ENCODE measurements around the gene TP53BP2.

The TP53BP2 gene

DNA sequence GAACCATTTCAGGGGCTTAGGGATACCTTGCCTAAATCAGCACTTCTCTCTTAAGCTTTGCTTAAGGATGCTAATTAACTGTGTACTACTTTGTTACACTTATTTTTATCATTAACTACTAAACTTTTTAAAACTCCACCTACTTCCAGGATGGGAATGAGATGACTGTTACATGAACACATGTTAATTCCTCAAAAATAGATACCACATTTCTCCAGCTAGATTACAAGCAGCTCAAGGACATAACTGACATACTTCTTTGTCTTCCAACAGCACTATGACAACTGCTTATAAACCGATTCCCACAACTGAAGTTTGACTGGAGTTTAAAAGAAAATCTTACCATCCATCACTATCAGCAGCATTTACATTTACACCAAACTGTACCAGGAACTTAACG is 53.7 kb downstream of the TP53BP2 start:
- DNase-seq, result no peak

DNA sequence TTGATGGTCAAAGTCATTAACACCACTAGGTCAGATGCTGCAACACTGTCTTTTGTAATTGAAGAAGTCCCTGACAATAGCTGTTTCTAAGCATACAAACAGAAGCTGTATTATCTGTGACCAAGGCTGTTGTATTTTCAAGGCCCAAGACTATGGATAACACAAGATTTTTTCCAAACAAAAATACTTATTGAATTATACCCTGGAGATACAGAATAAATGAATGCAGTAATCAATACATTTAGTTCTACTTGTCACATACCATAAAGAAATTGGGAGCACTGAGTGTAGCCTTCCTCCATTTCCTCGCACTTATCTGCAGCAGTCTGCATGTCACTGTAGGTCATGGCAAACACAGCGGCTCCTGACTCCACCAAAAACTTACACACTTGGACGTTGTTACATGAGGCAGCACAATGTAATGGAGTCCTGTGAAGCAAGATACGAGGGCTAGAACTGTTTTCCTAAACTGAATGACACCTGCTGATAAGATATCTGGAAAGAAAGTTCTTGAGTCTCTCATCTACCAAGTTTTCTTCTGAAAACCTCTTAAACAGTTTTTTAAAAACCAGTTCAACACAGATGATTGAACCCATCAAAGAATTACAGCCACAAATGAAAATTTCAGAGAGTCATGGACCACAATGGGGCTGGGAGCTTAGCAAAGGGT is 56.9 kb downstream of the TP53BP2 start:
- DNase-seq, result no peak

DNA sequence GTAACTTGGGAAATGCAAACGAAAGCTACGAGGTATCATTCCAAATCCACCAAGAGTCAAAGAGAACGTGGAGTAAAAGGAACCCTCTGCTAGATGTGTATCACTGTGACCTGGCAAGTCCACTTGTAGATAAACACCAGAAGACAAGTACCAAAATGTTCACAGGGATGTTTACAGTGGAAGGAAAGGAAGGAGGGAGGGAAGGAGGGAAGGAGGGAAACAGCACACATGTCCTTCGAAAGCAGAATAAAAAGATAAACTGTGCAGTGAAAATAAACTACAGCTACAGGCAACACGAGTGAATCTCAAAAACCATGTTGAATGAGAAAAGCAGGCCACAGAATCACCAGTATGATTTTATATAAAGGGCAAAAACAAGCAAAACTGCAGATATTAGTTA is 59.9 kb downstream of the TP53BP2 start:
- DNase-seq, result no peak

DNA sequence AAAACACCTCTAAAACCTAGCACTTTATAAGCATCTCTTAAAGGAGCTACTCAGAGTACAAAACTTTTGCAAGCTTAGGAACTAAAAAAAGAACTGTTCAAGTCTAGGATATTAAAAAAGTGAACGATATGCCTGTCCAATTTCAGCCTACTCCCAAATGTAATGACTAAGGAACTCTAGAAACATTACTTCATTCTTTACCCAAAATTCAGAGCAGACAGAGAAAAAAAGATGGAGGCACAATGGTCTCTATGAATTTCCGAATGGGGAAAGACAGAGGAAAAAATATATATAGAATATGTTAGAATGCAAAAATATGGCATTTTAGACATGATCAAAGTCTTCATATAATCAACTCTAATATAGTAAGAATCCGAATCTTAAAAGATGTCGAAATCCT is 61.2 kb downstream of the TP53BP2 start:
- DNase-seq, result no peak

DNA sequence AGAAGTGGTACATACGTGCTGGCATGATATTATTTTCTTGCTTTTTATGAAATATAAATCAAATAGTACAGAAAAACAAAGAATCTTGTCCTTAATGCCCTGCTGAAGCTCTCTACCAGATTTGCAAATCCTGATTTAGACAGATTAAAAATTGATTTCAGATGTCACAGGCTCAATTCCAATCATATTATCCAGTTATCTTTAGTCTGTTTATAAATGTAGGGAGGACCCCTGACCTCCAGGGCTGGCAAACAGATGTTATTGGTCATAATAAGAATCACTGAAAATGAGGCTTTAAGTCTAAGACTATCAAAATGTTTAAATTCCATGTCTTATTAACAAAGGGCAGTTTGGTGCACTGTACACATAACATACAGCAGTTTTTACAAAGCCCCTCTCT is 62.1 kb downstream of the TP53BP2 start:
- DNase-seq, result no peak

DNA sequence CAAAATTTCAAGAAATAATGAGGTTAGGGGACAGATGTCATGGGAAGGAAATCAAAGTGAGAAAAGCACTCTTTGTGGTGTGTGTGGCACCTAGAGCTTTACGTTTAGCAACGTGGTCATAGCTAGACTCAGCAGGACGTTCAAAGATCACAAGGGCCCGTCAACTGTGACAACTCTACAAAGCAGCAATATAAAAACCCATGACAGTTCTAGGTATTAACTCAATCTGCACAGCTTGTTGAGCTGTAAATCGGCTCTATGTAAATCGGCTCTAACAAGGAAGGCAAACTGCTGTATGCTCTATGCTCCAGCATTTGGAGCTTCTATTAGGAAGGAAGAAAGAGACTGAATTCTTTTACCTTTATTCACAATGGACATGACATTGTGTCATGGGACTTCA is 64.8 kb downstream of the TP53BP2 start:
- DNase-seq, result no peak

DNA sequence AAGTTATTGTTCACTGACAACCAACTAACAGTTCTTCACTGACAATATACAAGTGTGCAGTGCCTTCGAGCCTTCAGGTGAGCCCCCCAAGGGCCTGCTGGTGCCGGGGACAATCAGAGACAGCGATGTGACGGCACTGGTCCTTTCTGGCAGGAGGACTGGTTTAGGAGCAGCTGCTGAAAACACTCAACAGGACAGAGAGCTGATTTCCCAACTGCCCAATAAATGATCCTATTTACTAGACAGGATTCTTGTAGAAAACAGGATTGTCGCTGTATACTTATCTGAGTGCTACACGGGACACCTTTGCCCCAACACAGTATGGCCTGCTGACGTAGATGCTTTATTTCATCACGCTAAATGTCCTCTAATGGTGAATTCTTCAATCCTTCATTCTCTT is 65.4 kb downstream of the TP53BP2 start:
- no peak for DNase-seq

DNA sequence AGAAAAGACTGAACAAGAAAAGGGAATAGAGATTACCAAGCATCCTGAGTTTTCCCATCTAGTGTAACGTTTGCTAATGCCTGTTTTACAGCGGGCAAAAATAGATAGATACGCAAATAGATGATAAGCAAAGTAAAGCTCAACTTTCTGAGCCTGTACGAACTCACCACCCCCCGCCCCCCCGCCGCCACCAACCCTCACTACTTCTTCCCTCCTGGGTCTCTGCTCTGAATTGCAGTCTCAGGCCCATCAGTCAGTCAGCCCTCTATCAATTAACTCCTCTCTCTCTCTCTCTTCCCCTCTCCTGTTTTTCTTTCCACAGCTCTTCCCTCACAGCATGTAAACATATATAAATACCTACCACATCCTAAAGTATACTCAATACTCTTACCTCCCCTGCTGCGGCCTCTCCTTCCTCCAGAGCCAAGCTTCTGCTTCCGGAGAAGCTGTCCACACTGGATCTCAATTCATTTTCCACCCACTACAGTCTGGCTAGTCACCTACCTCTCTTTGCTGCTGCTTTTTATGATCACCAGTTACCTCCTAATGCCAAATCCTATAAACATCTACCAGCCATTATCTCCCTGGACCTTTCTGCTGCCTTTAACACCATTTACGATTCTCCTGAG is 68.8 kb downstream of the TP53BP2 start:
- no peak for DNase-seq

DNA sequence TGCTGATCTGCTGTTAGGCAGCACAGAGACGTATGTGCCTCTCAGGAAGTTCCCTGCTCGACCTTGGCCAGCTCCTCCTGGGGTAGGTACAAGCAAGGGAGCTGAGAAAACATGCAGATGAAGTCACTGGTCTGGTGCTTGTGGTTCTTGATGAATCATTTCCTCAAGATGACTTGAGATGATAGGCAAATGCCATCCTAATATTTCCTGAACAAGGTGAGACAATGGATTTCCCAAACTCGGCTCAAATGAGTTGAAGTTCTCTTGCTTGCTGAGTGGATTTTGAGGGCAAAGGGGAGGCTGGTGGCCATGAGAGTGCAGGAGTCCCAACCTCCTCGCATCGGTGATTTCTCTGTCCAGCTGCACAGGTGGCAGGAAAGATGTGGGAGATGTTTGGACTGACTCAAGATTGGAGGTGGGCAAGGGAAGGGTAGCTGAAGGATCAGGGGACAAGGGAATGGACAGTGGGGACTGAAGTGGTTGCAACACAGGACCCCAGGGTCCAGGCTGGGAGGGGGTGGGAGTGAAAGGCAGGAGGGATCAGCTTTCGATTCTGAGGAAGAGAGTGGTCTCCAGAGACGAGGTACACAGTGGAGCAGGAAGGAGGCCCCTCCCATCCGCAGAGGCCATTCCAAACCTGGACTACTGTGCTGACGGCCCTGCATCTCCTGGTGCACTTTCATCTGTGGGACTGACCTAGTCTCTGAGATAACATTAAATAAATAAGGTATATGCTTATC is 69.5 kb downstream of the TP53BP2 start:
- DNase-seq, result no peak

DNA sequence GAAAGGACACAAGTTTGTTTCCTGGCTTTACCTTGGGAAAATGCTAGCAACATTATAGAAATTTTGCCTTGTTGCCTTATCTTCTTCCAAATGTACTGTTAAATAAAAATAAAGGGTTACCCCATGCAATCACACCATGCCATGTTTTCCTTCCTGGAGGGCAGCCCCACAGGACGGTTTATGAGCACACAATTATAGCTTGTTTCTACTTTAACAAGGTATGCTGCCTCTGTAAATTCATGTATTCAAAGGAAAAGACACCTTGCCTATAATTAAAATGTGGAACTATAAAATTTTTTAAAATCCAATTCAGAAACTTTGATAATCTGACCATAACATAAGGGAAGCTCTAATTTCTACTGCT is 70.1 kb downstream of the TP53BP2 start:
- DNase-seq, result no peak

DNA sequence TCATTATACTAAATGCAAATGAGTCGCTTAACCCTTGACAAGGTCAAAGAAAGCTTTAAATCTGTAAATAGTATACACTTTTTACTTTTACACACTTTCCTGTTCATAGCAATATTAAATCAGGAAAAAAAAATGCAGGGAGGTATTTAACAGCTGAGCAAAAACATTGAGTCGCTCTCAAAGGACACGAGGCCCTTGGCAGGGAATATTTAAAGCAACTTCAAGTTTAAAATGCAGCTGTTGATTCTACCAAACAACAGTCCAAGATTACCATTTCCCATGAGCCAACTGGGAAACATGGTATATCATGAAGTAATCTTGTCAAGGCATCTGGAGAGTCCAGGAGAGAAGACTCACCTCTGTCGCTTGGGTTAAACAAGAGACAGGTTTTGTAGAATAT is 70.7 kb downstream of the TP53BP2 start:
- no peak for DNase-seq

DNA sequence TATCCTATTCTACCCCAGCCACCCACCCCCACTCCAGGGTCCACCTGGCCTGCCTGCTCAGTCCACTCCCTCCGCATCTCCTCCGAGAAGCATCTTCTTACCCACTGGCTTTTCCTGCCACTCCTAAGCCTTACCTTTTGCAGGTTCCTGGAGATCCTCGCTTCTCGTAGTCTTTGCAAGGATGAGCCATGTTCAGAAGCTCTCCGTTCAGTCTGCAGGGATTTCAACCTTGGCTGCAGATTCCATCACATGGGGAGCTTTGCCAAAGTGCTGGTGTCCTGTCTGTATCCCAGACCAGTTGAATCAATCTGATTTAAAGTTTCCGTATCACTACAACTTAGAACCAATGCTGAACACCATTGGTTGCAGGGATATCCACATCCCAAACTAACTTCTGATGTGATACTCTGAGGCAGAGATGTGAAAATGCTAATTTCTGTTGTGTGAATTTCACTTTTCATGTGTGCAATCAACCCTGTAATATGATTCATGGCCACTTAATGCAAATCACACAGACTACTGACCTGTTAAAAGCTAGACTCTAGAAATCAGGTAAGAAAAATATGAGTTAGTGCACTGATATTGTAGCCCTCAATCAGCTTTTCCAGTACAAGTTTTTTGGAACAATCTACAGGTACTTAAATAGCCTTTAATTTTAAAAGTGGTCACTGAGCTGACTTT is 71.5 kb downstream of the TP53BP2 start:
- DNase-seq, result no peak

DNA sequence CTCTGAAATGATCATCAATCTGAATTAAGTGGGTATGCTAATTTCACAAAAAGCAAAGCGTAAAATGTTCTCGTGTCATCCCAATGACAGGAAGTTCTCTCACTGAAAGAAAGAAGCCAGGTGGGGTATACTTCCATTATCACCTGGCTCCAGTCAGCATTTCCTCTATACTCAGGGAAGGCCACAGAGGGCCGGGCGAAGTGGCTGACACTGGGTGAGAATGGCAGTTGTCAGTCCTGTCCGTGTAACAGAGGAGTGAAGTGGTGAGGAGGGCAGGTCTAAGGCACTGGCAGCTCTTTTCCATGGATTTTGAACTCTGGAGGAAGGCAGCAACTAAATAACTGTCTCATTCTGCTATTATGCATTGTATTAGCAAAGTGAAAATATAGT is 73.0 kb downstream of the TP53BP2 start:
- DNase-seq, result no peak

DNA sequence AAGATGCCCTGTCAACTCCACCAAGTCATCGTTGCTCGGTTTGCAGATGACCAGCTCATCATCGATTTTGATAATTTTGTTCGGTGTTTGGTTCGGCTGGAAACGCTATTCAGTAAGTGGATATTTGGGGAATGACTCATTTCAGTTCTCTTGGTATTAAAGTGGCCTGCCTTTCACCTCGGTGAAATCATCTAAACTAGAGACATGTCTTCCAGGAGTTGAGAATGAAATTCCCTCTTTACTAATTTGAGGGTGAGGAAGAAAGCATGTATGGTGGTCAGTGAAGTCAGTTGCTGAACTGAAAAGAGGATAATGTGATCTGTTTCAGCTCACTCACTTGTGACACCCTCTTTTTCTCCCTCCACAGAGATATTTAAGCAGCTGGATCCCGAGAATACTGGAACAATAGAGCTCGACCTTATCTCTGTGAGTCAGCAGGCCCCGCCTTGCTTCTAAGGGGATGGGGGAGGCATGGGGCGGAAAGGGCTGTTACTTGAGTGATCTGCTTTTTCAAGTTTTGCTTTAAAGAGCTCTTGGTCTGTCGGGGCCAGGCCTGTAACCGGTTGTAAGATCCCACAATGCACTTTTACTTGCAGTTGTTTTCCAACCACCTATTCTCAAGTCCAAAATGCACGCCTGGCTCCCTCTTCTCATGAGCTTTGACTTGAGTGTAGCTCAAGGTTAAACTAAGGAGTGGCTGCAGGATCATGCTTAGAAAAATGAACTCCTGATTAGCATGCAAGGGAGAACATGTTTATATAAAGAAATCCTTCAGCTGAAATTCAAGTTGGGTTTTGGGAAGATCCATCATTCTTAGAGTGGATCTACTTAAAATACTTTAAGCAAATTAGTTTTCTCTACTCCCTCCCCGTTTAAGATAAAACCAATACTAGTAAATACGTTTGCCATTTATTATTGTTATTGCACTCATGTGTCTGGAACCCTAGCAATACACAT is 73.7 kb downstream of the TP53BP2 start:
- no peak for DNase-seq

DNA sequence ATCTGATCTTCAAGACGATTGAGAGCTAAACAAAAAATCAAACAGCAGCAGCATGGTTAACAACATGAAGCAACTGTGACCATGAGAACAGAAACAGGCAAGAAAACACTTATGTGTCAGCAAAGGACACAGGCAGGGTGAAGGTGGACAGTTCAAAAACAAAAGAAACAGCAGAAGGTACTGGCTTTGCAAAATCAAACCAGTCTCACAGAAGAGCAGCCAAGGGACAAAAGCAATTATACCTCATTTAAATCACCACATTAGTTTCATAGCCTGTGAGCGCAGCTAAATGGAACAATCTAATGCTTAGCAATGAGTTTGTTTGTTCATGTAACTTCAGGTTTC is 74.3 kb downstream of the TP53BP2 start:
- DNase-seq, result no peak

DNA sequence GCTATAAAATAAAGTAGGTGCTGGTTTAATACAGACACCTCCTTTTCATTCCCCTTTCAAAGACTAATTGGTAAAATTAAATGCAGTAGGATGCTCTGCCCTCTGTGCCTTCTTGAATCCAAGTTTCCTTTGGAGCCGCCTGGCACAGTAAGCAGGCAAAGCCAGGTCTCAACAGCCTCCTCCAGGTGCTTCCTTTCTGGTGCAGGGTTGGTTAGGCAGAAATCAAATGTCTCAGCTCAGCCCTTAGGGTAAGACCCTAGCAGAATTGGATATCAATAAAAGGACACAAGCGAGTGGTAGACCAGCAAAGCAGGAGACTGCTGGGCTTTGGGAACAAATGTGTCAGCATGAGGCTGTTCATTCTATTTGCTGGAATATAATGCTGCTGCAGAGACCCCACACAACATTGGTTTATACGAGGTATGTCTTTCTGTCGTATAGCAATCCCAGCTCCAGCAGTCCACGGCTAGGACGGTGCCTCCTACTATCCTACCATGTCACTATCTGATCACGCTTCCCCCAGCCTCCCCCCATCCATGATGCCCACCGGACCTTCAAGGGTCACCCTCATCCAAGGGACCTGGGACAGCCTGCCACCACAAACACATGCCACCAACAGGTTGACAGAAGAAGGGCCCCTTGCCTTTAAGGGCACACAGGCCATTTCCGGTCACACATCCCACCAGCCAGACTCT is 75.0 kb downstream of the TP53BP2 start:
- no peak for DNase-seq

DNA sequence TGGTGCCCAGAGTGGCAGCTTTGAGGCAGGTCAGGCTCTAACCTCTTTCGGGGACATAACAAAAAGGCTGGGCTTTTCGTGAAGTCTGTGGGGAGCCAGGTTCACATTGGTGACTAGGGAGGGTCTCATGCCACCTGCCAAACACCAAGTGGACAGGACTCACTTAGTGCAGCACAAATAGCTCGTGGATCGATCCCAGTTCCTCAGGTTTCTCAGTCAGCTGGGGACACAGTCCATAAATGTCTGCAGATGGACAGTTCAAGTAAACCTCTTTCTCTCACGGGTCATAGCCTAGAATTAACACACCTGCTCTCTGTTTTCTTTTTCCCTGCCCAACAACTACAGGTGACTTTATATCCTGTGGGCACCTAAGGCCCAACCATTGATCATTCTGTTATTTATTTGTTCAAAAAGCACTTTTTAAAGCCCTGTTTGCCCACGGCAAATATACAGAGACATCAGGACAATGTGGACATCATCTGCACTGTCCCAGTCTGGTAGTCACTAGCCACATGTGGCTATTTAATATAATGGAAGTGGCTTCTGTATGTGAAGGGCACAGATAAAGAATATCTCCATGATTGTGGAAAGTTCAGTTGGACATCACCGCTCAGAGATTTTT is 79.9 kb downstream of the TP53BP2 start:
- no peak for DNase-seq

DNA sequence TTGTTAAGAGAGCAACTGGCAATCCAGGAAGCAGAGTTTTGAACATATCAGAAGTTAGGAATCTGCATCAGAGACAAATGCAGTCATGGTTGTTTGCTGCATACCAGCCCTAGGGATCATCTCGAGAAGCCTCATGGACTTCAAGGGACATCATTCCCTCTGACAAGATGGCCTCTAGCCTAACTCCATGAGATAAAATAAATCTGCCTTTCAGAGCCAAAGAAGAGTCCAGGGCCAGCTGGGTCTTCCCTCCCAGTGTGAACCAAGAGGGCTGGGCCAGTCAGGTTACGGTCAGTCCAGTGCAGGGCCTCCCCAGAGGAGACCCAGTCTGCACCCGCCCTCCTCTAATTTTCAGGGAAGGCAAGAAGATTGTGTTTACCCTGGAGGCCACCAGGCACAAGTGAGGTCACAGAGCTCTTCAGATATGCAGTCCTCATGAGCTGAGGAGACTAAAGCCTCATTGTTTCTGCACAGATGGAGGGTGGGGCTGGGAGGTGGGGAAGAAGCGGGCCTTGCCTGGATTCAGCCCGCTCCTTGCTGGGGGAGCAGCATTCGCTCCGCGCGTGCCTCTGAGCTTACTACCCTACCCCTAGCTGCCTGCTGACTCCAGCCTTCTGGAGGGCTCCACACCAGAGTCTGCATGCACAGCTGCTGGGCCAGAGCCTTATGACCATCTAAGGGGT is 80.6 kb downstream of the TP53BP2 start:
- no peak for DNase-seq

DNA sequence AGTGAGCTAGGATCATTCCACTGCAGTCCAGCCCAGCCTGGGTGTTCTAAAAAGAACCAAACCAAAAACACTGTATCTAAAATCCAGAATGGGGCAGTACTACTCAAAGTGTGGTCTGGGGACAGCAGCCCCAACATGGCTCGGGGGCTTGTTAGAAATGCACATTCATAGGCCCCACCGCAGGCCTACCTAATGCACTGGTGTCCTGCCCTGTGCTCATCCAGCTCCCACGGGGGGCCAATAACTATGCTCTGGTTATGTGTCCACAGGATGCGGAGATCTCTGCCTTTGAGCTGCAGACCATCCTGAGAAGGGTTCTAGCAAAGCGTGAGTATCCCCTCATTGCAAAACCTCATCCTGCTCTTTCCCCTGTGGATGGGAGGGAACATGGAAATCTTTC is 81.9 kb downstream of the TP53BP2 start:
- no peak for DNase-seq

DNA sequence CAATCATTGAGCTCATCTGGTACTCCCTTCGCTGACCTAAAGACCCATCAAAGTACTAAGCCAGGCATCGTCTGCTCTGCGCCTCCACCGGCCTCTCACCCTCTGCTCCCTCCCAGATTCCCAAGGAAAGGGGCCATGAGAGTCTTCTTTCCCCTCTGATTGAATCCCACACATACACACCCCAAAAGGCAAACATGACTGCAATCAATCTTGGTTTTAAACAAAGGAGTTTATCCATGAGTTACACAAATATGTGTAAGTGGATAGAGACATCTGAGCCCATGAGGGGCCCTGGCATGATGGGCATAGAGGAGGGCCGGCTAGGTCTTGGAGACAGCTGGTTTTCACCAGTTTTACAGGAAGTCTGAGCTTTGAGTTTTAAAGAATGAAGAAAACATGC is 82.5 kb downstream of the TP53BP2 start:
- DNase-seq, result no peak

DNA sequence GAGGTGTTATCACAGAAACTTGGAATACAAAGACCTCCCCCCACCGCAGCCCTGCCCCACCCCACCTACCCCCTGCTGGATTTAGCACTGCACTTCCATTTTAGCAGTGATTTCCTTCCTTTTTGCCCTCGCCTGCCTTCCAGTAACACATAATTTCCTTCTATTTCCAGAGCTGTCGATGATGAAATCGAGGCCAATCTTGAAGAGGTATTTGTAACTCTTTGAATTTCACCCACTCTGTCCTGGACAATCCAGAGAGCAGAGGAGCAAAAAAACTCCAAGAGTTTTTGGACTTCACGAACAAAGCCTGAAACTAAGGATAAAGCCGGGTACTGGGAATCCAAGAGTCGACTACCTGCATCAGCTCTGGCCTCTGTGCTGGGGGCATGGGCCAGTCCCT is 84.3 kb downstream of the TP53BP2 start:
- no peak for DNase-seq
